GM12873 (cell line): ENCODE data around the gene ZFAND3.

ENCODE experiments used
- TF ChIP-seq, protein P1 (sequence below): IDR thresholded peaks from 2 replicates; pipeline ENCODE4 v1.5.1; 2012; ENCODE audit warnings: low read depth, mild to moderate bottlenecking, moderate library complexity, low read length, control low read depth; ENCODE audit not compliant: insufficient read depth; ENCODE audit errors: missing control alignments

ZFAND3 gene

DNA sequence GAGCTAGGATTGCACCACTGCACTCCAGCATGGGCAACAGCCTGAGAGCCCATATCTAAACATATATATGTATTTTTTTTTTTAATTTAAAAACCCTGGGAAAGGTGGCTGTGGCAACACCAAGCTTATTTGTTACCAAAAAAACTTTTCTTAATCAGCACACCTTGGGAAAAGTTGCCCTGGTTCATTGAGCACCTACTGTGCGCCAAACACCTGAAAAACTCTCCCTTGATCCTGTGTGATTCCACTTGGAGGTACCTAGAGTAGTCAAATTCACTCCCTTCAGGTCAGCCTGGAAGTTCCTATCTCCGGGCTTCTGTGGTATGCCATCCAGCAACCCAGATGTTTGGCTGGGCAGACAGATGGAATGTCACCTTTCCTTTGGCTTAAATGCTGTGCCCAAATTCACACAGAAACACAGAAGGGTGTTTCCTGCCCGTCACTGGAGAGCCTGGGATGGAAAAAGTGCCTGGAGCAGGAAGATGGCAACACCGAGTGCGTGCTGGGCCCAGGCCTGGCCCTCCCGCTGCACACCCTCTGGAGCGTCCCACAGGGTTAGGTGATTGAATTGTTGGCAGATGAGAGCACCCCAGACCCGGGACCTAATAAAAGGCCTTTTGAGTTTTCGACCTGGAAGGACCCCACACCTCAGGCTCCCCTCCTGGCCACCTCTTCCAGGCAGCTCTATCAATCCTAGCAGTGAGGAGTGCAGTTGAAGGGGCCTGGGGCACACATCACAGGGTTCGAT, 337.5 kb downstream of the ZFAND3 start:
- TF ChIP-seq, protein P1, sequence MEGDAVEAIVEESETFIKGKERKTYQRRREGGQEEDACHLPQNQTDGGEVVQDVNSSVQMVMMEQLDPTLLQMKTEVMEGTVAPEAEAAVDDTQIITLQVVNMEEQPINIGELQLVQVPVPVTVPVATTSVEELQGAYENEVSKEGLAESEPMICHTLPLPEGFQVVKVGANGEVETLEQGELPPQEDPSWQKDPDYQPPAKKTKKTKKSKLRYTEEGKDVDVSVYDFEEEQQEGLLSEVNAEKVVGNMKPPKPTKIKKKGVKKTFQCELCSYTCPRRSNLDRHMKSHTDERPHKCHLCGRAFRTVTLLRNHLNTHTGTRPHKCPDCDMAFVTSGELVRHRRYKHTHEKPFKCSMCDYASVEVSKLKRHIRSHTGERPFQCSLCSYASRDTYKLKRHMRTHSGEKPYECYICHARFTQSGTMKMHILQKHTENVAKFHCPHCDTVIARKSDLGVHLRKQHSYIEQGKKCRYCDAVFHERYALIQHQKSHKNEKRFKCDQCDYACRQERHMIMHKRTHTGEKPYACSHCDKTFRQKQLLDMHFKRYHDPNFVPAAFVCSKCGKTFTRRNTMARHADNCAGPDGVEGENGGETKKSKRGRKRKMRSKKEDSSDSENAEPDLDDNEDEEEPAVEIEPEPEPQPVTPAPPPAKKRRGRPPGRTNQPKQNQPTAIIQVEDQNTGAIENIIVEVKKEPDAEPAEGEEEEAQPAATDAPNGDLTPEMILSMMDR = no peak

DNA sequence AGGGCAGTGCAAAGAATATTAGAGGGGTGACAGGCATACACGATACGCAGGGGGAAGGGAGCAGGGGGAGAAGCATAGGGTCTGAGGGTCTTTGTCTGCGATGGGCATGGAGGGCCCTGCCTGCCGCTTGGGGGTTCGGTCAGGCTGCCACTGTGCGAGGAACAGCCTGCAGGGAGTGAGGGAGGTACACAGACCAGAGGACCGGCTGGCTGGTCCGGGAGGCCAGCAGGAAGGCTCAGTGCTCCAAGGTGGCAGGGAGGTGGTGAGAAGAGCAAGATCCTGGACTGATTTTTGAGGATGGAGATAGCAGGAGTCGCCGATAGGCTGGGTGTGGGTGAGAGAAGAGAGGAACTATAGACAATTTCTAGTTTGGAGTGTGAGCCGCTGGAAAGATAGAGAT, 338.4 kb downstream of the ZFAND3 start:
- TF ChIP-seq, protein P1 = no peak

GRCh38 chr6:38158762-38159350, 339.3 kb downstream of the ZFAND3 start:
- TF ChIP-seq, protein P1 = no peak

DNA sequence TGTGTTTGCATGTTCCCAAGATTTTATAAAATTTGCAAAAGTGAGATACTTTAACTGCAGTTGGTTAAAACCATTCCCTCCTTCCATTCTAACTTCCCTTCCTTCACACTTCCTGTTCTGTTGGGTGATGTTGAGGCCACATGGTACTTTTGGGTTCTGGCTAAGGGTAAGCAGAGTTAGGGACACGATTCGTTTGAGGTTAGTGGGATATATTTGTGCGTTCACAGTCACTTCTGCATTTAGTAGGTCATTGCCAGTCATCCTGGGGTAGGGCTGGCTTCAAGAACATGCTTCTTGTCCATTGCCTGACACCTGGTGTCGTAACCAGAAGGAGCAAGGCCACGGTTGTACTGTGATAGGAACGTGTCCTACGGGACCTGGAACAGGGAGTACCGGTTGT, 340.1 kb downstream of the ZFAND3 start:
- TF ChIP-seq, protein P1 = no peak

- TF ChIP-seq, protein P1 = no peak
These were observed 341.3 kb downstream of the ZFAND3 start for GRCh38 chr6:38160831-38161230.

DNA sequence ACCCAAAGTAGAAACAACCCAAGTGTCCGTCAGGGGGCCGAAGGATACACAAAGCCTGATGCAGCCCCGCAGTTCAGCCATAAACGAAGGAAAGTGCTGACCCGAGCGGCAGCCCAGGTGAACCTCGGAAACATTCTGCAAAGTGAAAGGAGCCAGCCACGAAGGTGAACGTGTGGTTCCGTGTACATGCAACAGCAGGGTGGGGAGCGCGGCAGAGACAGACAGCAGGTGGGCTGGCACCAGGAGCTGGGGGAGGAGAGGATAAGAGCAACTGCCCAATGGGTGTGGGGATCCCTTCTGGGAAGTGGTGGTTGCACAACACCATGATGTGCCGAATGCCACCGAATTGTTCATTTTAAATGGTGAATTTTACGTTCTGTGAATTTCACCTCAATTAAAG, 341.8 kb downstream of the ZFAND3 start:
- TF ChIP-seq, protein P1 = no peak

DNA sequence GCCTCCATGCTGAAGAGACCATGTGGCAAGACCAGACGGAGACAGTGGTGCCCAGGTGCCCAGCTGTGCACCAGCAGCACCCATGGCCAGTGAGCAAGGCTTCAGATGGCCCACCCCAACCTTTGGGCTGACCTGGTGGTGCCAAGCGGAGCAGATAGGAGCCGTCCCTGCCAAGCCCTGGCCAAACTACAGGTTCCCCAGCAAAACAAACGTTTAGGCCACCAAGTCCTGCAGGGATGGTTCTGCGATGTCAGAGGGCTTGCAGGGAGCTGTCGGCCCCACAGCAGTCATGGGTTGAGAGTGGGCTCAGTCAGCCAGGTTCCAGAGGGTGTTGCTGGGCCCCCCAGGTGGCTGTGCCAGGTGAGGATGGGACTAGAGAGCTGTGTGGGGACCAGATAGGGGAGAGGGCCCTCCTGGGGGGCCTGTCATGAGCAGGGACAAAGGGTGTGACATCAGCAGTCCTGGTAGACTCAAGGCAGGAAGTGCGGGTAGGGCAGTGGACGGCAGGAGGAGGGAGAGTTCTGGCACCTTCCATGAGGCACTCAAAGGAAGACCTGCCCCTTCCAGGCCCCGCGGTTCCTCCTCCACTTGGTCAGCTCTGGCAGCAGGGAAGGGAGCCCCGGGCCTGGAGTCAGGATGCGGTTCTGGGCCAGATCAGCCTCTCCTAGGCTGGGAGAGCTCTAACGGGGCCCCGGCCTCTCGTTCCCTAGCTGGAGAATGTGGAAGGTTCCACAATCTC, 342.4 kb downstream of the ZFAND3 start:
- TF ChIP-seq, protein P1 = no peak
